Urinary bladder (tissue), 4 donors: ENCODE measurements around the gene HS6ST3. TPM values are rescaled to one million over a fixed set of nuclear protein-coding genes. Genes with fewer than 3 reads are reported as not detected.
"Not testable (repeated sequence)": the region's sequence is repeated elsewhere in the genome, so short reads cannot be mapped to it uniquely, and the experiment has no call there.

ENCODE experiments used
- DNase-seq: peaks from one replicate; pipeline ENCODE4 v3.0.0-alpha.2; 2015; ENCODE audit errors: extremely low spot score
- H3K27ac ChIP-seq: one replicate; pipeline ENCODE4 v1.5.1; 2013; ENCODE audit warnings: low read depth, mild to moderate bottlenecking, moderate library complexity
- H3K36me3 ChIP-seq: one replicate; pipeline ENCODE4 v1.6.1; 2013; ENCODE audit warnings: mild to moderate bottlenecking, moderate library complexity; ENCODE audit not compliant: insufficient read depth
- H3K4me1 ChIP-seq: one replicate; pipeline ENCODE4 v1.6.1; 2013; ENCODE audit warnings: mild to moderate bottlenecking, moderate library complexity; ENCODE audit not compliant: insufficient read depth
- H3K4me3 ChIP-seq: one replicate; pipeline ENCODE4 v1.5.1; 2013; ENCODE audit warnings: low read depth, low read length
- WGBS: extraction: QIAGEN DNeasy Blood & Tissue Kit; methylation state at CpG from one replicate; pipeline ENCODE4 v1.1.7; 2013; 5-methylcytosine and 5-hydroxymethylcytosine counted together
- polyA plus RNA-seq: library from polyadenylated mRNA; stranded (reverse); fragments of 200-250 nt; gene quantifications from one replicate; pipeline ENCODE4 v1.2.3, GENCODE V29; 2013
- total RNA-seq: library from RNA; depleted of rRNA; stranded (reverse); fragments of >200 nt; gene quantifications from one replicate; pipeline ENCODE4 v1.2.3, GENCODE V29; 2014
- donor health status: healthy with polysubstance abuse.
- donor health status: healthy.

The HS6ST3 gene
- total RNA-seq: 1.4 TPM
- 0.37 TPM for polyA plus RNA-seq

GRCh38 chr13:96089749-96090239 lies at the start of gene HS6ST3:
Gene HS6ST3, plus strand, starts transcription at chr13:96090107.
- DNase-seq: no peak
- Histone ChIP-seq H3K27ac (no peak within 1 kb of the TSS), H3K4me1 (no peaks in the 10 kb centered on the region), H3K36me3 (no peaks in the 10 kb centered on the region), H3K4me3 (peak within 1 kb of the TSS; percentile 63)
- WGBS: under 1% methylated on average over 35 of the region's 35 CpGs

DNA sequence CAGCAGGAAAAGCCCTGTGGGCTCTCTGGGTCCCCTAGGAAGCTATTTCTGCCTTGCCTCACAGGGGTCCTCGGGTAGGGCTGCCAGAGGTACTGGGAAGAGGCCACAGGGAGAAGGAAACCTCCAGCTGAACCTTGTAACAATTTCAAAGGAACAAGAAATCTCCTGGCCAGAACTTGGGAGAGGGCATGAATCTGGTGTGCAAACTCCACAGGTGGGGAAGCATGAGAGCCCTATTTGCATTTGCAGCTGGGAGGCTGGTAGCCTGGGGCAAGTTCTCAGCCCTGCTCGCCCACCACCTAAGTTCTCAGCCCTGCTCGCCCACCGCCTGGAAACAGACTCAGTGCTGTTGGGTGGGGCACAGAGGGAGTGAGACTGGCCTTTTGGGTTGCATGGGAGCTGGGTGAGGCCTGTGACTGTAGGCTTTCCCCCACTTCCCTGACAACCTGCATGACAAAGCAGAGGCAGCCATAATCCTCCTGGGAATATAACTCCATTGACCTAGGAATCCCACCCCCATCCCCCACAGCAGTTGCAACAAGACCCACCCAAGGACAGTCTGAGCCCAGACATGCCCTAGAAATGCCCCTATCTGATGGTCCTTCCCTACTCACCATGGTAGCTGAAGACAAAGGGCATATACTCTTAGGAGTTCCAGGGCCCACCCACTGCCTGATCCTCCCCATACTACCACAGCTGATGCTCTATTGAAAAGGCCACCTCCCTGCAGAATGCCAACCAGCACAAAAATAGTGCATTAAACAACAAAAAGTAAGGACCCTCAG lies 48.4 kb upstream of the HS6ST3 start:
- H3K27ac ChIP-seq: no peak overlapping the region
- WGBS: 98% methylated on average over 4 of the region's 4 CpGs
- no peak overlapping the region for H3K4me3 ChIP-seq
- H3K36me3 ChIP-seq: no peaks in the 10 kb centered on the region
- no peak for DNase-seq
- no peaks in the 10 kb centered on the region for H3K4me1 ChIP-seq

DNA sequence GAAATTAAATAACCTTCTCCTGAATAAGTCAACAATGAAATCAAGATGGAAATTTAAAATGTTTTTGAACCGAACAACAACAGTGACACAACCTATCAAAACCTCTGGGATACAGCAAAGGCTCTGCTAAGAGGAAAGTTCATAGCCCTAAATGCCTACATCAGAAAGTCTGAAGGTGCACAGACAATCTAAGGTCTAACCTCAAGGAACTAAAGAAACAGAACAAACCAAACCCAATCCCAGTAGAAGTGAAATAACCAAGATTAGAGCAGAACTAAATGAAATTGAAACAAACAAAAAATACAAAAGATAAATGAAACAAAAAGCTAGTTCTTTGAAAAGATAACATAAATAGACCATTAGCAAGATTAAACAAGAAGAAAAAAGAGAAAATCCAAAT lies 45.7 kb upstream of the HS6ST3 start:
- H3K27ac ChIP-seq: no peak overlapping the region
- 100% methylated on average over 1 of the region's 1 CpG for WGBS
- no peak overlapping the region for H3K4me3 ChIP-seq
- no peaks in the 10 kb centered on the region for H3K4me1 ChIP-seq
- no peaks in the 10 kb centered on the region for H3K36me3 ChIP-seq
- no peak for DNase-seq

GRCh38 chr13:96046449-96047126 lies 43.3 kb upstream of the HS6ST3 start:
- H3K27ac ChIP-seq, DNase-seq, H3K36me3 ChIP-seq, H3K4me1 ChIP-seq, H3K4me3 ChIP-seq: not testable (repeated sequence)
- 98% methylated on average over 16 of the region's 16 CpGs for WGBS

DNA sequence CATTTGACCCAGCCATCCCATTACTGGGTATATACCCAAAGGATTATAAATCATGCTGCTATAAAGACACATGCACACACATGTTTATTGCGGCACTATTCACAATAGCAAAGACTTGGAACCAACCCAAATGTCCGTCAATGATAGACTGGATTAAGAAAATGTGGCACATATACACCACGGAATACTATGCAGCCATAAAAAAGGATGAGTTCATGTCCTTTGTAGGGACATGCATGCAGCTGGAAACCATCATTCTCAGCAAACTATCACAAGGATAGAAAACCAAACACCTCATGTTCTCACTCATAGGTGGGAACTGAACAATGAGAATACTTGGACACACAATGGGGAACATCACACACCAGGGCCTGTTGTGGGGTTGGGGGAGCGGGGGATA lies 39.0 kb upstream of the HS6ST3 start:
- WGBS: 88% methylated on average over 4 of the region's 4 CpGs
- H3K4me3 ChIP-seq, DNase-seq: not testable (repeated sequence)

GRCh38 chr13:96051491-96051890 lies 38.4 kb upstream of the HS6ST3 start:
- not testable (repeated sequence) for DNase-seq, H3K4me1 ChIP-seq, H3K4me3 ChIP-seq, H3K27ac ChIP-seq, H3K36me3 ChIP-seq
- WGBS: 98% methylated on average over 5 of the region's 5 CpGs

More for the DNA sequence above, 39.0 kb upstream of the HS6ST3 start:
- H3K27ac ChIP-seq, H3K4me1 ChIP-seq, H3K36me3 ChIP-seq: not testable (repeated sequence)

GRCh38 chr13:96051946-96052345 lies 38.0 kb upstream of the HS6ST3 start:
- H3K27ac ChIP-seq, H3K4me3 ChIP-seq, H3K36me3 ChIP-seq, H3K4me1 ChIP-seq, DNase-seq: not testable (repeated sequence)
- 90% methylated on average over 3 of the region's 3 CpGs for WGBS

- H3K27ac ChIP-seq: peak overlapping the region; percentile 55
- H3K36me3 ChIP-seq: no peaks in the 10 kb centered on the region
- no peak for DNase-seq
- H3K4me3 ChIP-seq: peak overlapping the region; percentile 77
- no peaks in the 10 kb centered on the region for H3K4me1 ChIP-seq
- under 1% methylated on average over 12 of the region's 12 CpGs for WGBS
Observed at GRCh38 chr13:96052656-96053002, 37.3 kb upstream of the HS6ST3 start.

DNA sequence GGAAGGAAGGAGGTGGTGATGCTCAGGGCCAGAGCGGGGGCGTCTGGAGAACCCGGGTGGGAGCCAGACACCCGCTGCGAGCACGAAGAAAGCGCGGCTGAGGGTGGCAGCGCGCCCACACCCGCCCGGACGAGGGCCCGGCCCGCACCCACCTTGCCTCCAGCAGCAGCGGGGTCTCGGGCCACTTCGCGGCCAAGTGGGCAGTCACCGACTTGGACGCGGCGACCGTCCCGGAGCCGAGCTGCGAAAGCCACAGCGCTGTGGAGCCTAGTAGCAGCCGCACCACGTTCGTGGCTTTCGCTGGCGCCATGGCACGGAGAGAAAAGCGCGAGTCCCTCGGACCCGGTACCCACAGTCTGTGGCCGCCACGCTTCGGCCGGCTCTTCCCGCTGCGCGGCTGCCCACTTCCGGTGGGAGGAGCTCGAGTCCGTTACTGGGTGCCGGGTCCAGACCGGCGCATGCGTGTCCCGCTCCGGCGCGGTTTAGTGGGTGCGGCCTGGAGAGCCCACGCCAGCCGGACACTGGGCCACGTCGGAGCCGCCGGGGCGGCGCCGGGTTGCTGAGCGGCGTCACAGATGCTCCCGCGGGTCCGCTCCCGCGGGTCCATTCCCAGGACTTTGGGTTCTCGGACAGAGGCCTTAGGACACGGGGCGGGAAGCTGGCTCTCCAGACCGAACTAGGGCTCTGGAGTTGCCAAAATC lies 36.8 kb upstream of the HS6ST3 start, which contains the start of gene UGGT2:
Gene UGGT2 (minus strand): TSS at position 399 of the 701 bp plus-strand sequence. CDS start 89 bp downstream, at position 310.
- Histone ChIP-seq H3K4me1 (no peaks in the 10 kb centered on the region), H3K36me3 (no peaks in the 10 kb centered on the region), H3K4me3 (peak within 1 kb of the TSS; percentile 77), H3K27ac (peak within 1 kb of the TSS; percentile 55)
- DNase-seq: peak; percentile 68
- under 1% methylated on average over 77 of the region's 77 CpGs for WGBS

DNA sequence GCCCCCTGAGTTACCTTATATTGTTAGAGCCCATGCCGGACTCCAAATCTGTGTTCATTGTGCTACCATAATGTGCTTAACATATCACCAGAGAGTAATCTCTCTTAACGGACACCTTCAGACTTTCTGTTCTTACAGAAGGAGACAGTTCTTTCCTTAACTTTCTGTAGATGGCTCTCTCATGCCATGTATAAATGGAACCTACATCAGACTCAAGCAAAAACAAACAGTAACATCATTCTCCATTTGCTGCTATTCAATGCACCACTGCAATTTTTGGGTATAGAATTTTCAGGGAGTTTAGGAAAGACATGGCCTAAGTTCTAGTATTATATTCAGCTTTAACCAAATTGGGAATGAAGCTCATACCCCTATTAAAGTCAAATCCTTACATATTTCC lies 24.1 kb upstream of the HS6ST3 start:
- WGBS: 77% methylated on average over 2 of the region's 2 CpGs

DNA sequence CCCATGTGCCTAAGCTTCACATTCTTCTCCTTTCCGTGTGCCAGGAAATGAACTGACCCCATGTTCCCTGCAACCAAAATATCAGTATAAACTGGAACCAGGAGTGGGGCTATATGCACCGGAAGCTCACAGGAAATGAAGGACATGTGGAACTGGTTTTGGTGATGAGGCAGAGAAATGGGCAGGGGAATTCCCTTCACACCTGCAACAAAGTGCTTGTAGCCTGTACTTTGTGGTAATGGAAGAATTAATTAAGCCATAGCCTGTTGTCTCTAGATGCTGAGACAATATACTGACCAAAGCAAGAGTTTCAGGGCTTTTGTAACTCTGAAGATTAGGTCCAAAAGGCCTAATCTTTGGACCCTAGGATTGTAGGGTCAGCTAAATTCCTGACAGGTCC lies 21.2 kb upstream of the HS6ST3 start:
- 71% methylated on average over 2 of the region's 2 CpGs for WGBS
- no peak for DNase-seq
- no peak overlapping the region for H3K4me3 ChIP-seq
- H3K4me1 ChIP-seq: no peaks in the 10 kb centered on the region
- H3K27ac ChIP-seq: no peak overlapping the region
- no peaks in the 10 kb centered on the region for H3K36me3 ChIP-seq

More for the DNA sequence above, 24.1 kb upstream of the HS6ST3 start:
- no peaks in the 10 kb centered on the region for H3K36me3 ChIP-seq
- DNase-seq: no peak
- no peak overlapping the region for H3K4me3 ChIP-seq
- no peak overlapping the region for H3K27ac ChIP-seq
- H3K4me1 ChIP-seq: no peaks in the 10 kb centered on the region

GRCh38 chr13:96071504-96071903 lies 18.4 kb upstream of the HS6ST3 start:
- no peak for DNase-seq
- Histone ChIP-seq H3K4me3 (no peak overlapping the region), H3K4me1 (no peaks in the 10 kb centered on the region), H3K27ac (no peak overlapping the region), H3K36me3 (no peaks in the 10 kb centered on the region)
- 84% methylated on average over 6 of the region's 6 CpGs for WGBS

GRCh38 chr13:96072392-96072791 lies 17.5 kb upstream of the HS6ST3 start:
- Histone ChIP-seq H3K27ac (no peak overlapping the region), H3K36me3 (no peaks in the 10 kb centered on the region), H3K4me1 (no peaks in the 10 kb centered on the region), H3K4me3 (no peak overlapping the region)
- no peak for DNase-seq
- 80% methylated on average over 3 of the region's 3 CpGs for WGBS
